CD4-positive, alpha-beta T cell treated with Interleukin-10 for 1 hour (primary cell): Measurements from ENCODE around the gene HMOX2.

Experiments used
- DNase-seq: peaks from one replicate; pipeline ENCODE4 v3.0.0-alpha.2; 2020

HMOX2 gene

DNA sequence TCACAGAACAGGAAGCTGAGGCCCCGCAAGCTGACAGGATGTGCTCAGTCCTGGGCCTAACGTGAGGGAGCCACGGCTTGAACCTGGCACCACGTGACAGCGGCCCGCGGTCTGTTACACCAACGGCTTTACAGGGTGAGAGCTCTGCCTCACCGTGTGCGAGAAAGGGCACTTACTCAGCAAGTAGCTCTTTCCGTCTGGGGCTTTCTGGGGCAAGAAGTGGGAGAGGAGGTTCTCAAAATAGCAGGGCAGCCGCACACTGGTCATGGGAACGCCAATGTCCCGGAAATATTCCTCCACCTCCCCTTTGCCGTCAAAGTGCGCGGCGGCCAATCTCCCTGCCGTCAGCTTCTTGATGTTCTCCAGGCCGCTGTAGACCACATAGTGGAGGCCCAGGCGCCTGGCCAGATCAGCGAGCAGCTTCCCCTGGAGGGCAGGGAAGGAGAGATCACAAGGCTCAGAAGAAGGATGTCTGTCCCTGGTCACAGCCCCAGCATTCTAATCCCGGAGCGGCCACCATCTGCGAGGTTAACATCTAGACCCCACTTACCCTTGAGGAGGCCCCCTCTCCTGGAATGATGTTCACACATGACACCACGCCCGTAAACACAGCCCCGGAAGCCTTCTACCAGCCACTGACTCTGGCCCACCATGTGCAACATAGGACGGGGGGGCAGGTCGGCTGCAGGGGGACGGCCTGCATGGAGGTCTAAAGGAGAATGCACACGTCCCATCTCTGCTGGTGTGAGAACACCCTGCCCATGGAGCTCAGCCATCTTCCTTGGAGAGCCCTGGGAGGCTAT, 10.0 kb upstream of the HMOX2 start:
- peak; percentile 82 for DNase-seq

- DNase-seq, result no peak
These were observed 8.3 kb upstream of the HMOX2 start for GRCh38 chr16:4467916-4468315.

GRCh38 chr16:4468972-4469371, 7.2 kb upstream of the HMOX2 start:
- no peak for DNase-seq

GRCh38 chr16:4471869-4472268, 4.3 kb upstream of the HMOX2 start:
- no peak for DNase-seq

DNA sequence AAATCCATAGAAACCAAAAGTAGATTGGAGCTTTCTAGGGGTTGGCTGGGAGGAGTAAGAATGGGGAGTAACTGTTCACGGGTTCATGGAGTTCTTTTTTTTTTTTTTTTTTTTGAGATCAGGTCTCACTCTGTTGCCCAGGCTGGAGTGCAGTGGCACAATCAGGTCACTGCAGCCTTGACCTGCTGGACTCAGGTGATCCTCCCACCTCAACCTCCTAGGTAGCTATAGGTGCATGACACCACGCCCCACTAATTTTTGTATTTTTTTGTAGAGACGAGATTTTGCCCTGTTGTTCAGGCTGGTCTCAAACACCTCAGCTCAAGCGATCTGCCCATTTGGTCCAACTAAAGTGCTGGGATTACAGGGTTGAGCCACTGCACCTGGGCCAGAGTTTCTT, 3.3 kb upstream of the HMOX2 start:
- DNase-seq, result no peak

DNA sequence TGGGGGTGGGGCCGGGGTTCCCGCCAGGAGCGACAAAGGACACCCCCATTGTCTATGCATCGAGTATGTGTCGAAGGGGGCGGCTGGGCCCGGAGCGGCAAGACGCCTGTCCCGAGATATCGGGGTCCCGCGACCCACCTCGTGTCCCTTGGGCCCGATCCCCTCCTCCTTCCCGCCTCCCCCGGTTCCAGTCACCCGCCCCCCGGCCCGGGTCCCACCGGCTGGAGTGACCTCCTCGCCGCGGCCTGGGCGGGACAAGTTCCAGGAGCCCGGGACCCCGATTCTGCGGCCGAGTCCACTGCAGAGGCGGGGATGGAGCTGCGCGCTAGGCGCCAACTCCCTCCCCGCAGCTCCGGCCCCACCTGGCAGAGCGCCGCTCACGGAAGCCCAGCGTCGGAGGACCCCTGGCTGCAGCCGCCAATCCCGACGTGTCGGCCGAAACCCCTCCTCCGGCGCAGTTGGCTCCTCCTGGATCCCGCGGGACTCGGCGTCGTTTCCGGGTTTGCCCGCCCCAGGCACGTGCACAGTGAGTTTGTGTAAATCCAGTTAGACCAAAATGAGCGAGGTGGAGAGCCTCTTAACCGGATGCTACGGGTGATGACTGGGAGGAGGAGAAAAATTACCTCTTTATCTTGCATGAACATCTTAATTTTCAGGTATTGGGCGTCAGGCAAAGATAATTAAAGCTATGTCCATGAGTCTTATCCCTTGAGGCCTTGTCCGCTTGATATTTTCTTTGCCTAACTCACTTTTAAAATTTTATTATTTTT, 1.8 kb upstream of the HMOX2 start, which contains the start of gene NMRAL1:
Gene NMRAL1 (minus strand): TSS at position 434 of the 770 bp plus-strand sequence. CDS start 493 bp downstream, outside the sequence.
- peak; percentile 92 for DNase-seq

GRCh38 chr16:4477966-4478365, 1.8 kb downstream of the HMOX2 start:
- DNase-seq, result peak; percentile 36

DNA sequence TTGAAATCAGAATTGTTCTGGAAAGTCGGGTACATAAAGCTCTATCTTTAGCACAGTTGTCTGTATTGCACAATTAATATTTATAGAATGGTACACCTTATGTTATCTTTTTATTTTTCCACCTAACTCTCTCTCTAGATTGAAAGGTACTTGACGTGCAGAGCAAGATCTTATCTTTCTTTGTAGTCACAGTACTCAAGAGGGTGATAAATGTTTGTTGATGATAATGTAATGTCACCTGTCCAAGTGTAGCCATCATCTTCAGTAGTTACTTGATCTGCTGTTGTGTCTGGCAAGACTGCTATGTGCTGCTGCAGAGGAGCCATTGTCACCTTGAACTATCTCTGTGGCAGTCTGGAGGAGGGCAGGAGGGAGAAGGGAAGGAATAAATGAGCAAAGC, 5.3 kb downstream of the HMOX2 start:
- DNase-seq, result no peak

DNA sequence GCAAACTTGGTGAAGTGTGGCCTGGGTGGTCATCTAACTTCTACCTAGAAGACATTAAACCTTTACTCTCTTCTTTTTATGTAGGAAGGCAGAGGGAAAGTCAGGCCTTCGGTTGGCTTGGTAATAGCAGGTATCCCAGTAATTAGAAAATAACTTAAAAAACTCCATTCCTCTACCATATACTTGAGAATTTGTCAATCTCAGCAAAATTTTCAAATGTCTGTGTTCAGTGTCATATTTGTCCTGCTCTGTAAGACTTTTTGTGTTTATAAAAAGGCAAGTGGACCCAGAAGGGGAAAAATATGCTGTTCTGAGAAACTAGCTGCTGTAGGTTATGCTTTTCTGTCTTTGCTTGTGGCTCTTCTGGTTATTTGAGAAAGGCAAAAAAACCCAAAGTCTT, 5.8 kb downstream of the HMOX2 start:
- no peak for DNase-seq

DNA sequence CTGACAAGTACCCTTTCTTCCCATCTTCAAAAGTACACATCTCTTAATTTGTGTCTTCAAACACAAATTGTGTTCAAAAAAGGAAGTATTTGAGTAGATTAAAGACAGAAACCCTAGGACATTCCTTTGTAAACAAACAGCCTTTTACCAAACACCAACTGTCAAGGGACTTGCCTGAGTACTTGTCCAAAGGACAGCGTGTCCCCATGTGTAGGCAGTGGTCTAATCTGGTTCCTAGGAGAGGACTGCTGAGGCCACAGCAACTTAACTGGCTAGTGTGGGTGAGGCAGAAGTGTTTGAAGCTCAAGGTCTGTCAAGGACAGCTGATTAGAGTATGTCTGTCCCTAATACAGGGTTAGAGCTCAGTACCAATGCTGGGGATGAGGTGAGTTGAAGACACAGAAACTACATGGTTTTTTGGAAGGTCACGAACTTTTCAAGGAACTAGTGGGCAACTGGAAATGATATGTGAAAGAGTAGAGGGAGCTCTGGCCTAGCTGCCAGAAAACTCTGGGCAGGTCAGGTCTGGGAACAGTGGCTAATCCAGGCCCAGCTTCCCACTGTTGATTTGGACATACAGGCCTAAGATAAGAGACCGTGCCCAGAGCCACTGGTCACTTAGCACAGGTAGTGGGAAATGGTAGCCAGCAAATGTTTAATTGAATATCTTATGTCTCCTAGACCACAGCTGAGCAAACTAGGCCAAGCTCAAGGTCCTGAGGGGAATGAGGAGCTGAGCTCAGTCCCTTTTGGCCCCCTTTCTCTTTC, 10.1 kb downstream of the HMOX2 start:
- no peak for DNase-seq

DNA sequence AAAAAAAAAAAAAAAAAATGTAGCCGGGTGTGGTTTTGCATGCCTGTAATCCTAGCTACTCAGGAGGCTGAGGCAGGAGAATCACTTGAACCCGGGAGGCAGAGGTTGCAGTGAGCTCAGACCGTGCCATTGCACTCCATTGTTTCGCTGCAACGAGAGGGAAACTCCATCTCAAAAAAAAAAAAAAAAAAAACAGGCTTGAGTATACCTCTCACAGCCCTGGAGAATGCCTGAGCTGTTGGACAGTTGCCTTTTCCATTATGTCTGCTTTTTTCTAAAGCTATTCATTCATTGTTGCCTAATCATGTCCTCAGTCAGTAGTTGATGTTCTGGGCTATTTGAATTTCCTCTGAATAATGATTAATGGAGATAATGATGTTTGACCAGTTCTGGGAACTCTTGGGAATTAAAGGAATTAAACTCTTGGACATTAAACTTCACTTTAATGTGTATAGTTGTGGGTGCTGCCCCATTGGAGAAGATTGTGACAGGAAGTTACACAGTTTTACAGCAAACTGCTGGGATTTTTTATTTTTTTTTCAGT, 11.8 kb downstream of the HMOX2 start:
- peak; percentile 21 for DNase-seq

DNA sequence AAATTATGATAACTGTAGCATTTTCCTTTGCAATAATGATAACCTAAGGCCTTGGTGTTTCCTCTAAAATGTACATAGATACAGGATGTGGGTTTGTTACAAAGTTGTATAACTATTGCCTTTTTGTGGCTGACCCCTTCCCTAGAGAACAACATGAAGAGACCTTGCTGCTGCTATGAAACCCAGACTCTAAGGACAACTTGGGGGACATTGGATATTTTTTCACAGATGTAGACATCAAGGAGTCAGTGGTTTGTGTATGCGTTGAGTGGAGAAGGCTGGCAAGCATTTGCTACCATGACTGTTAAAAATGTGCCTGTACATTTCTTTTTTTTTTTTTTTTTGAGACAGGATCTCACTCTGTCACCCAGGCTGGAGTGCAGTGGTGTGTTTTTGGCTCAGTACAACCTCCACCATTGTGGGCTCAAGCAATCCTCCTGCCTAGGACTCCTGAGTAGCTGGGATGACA, 12.3 kb downstream of the HMOX2 start:
- DNase-seq, result peak; percentile 66

- no peak for DNase-seq
These were observed 12.8 kb downstream of the HMOX2 start for GRCh38 chr16:4489030-4489429.

GRCh38 chr16:4491898-4492297, 15.7 kb downstream of the HMOX2 start:
- DNase-seq, result no peak

DNA sequence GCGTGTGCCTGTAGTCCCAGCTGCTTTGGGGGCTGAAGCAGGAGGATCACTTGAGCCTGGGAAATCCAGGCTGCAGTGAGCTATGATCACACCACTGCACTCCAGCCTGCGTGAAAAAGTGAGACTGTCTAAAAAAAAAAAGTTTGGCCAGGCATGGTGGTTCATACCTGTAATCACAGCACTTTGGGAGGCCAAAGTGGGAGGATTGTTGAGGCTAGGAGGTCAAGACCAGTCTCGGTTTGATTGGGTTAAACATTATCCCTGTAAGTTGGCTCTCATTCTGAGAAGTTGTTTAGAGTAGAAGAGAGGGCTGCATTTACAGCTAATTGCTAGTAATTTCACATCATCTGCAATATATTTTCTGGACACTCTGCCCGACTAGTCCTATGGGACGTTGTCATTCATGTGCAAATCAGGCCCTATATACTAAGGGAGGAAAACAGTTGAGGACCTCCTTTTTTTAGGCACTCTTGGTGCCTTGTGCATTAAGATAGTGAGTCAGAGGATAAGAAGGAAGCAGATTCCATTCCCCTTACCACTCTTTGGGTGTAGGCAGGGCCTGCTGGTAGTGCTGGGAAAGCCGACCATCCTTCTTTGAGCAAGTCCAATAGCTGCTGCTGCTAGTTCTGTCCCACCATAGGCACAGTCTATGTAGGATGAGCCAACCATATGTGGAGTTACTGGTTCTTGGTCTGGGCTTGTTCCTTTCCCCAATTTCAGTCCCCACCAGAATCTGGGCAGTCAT, 18.7 kb downstream of the HMOX2 start:
- no peak for DNase-seq

DNA sequence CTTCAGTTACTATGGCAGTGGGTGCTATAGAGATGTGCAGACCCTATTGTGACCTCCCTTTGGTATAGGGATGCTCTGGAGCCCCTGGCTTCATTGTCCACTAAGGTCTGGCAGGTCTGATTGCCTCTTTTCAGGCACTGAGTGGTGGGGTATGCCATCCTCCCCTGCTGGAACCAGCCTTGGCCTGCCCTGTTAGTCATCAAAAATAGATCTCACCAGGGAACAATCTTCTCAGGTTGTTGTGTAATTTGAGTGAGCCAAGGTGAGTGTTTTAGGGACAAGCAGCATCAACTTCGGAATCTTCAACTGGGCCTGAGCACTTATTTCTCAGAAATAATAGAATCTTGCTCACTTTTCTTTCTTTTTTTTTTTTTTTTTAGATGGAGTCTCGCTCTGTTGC, 19.6 kb downstream of the HMOX2 start:
- DNase-seq, result no peak

GRCh38 chr16:4496305-4496704, 20.1 kb downstream of the HMOX2 start:
- no peak for DNase-seq

DNA sequence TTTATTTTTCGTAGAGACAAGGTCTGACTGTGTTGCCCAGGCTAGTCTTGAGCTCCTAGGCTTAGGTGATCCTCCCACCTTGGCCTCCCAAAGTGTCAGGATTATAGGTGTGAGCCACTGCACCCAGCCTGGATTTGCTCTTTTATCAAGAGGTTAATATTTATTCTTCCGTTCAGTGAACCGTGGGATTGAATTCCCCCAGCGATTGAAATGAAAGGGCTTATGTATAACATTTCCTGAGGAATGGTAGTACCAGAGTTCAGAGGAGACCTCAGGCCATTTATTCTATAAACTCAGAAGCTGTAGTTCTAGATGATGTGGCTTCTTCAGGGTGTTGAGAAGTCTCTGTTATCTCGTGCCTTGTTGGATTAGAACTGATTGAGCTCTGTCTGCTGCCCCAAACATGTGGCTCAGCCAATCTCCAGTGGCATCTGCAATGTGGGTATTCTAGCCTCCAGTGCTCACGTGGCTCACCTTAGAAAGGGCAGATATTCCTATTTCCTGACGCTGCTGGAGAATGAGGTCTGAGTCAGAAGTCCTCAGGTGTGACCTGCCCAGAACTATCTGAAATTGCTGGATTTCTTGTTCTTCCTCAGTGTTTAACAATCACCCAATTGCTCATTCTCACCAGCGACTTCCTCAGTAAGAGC, 22.5 kb downstream of the HMOX2 start:
- no peak for DNase-seq

- DNase-seq, result no peak
These were observed 23.0 kb downstream of the HMOX2 start for GRCh38 chr16:4499196-4499555.

- no peak for DNase-seq
These were observed 24.1 kb downstream of the HMOX2 start for GRCh38 chr16:4500272-4500671.

- no peak for DNase-seq
These were observed 24.9 kb downstream of the HMOX2 start for GRCh38 chr16:4501071-4501478.
